ENCODE data around the gene AGK.

DNA sequence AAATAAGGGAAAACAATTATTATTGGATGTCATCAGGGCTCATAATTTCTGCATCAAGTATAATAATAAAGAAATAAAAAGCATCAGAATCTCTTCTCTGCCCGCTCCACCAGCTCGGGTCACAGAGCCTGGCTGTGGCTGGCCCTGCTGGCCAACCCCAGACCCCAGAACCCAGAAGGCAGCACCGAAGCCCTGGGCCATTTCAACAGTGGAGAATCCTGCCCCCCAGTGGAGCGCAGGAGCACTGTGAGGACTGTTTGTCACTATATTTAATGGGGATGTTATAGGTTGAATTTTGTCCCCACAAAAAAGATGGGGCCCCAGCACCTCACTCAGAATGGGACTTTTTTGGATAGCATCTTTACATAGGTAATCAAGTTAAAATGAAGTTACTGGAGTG lies 123.5 kb downstream of the AGK start:
- TF ChIP-seq, protein P1, sequence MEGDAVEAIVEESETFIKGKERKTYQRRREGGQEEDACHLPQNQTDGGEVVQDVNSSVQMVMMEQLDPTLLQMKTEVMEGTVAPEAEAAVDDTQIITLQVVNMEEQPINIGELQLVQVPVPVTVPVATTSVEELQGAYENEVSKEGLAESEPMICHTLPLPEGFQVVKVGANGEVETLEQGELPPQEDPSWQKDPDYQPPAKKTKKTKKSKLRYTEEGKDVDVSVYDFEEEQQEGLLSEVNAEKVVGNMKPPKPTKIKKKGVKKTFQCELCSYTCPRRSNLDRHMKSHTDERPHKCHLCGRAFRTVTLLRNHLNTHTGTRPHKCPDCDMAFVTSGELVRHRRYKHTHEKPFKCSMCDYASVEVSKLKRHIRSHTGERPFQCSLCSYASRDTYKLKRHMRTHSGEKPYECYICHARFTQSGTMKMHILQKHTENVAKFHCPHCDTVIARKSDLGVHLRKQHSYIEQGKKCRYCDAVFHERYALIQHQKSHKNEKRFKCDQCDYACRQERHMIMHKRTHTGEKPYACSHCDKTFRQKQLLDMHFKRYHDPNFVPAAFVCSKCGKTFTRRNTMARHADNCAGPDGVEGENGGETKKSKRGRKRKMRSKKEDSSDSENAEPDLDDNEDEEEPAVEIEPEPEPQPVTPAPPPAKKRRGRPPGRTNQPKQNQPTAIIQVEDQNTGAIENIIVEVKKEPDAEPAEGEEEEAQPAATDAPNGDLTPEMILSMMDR (IDR thresholded peaks at IDR 0.05) = peak in 1 of 4 experiments; percentile 5
- TF ChIP-seq POLR2A (IDR thresholded peaks at IDR 0.05) = no peak

Measured in uterus (tissue), 2 donors.